Activated CD4-positive, alpha-beta T cell treated with anti-CD3 and anti-CD28 coated beads, Interleukin-2, amount 10 ng/mL, durations not matched to agents 24 days and 14 days (primary cell): Measurements from ENCODE around the gene DUSP3. TPM values are rescaled to one million over a fixed set of nuclear protein-coding genes. Genes with fewer than 3 reads are reported as not detected.
"Not testable (repeated sequence)": the region's sequence is repeated elsewhere in the genome, so short reads cannot be mapped to it uniquely, and the experiment has no call there.

Experiments
- DNase-seq: peaks from one replicate; pipeline ENCODE4 v3.0.0; 2022
- H3K27ac Mint-ChIP-seq: one replicate; pipeline ENCODE4 v1.8.0; 2022; ENCODE audit warnings: mild to moderate bottlenecking, mixed read lengths
- H3K27me3 Mint-ChIP-seq: one replicate; pipeline ENCODE4 v1.8.0; 2022; ENCODE audit warnings: mixed read lengths
- H3K36me3 Mint-ChIP-seq: one replicate; pipeline ENCODE4 v1.8.0; 2022; ENCODE audit warnings: low read depth, mild to moderate bottlenecking, mixed read lengths
- H3K4me1 Mint-ChIP-seq: one replicate; pipeline ENCODE4 v1.8.0; 2021; ENCODE audit warnings: mixed read lengths
- H3K4me3 Mint-ChIP-seq: one replicate; pipeline ENCODE4 v1.8.0; 2022; ENCODE audit warnings: mild to moderate bottlenecking, moderate library complexity, mixed read lengths
- H3K9me3 Mint-ChIP-seq: one replicate; pipeline ENCODE4 v1.8.0; 2021; ENCODE audit warnings: mixed read lengths
- intact Hi-C: fragments of 100-400 bp; cut with micrococcal nuclease; formaldehyde crosslinking; loops from one replicate; pipeline ENCODE4 v1.15.1; 2023
- total RNA-seq: library from RNA; stranded (reverse); gene quantifications from 2 replicates; pipeline ENCODE4 v1.2.3, GENCODE V29; 2022

Gene DUSP3
- total RNA-seq, 1 donor from 2014 or later = 18.3 TPM

DNA sequence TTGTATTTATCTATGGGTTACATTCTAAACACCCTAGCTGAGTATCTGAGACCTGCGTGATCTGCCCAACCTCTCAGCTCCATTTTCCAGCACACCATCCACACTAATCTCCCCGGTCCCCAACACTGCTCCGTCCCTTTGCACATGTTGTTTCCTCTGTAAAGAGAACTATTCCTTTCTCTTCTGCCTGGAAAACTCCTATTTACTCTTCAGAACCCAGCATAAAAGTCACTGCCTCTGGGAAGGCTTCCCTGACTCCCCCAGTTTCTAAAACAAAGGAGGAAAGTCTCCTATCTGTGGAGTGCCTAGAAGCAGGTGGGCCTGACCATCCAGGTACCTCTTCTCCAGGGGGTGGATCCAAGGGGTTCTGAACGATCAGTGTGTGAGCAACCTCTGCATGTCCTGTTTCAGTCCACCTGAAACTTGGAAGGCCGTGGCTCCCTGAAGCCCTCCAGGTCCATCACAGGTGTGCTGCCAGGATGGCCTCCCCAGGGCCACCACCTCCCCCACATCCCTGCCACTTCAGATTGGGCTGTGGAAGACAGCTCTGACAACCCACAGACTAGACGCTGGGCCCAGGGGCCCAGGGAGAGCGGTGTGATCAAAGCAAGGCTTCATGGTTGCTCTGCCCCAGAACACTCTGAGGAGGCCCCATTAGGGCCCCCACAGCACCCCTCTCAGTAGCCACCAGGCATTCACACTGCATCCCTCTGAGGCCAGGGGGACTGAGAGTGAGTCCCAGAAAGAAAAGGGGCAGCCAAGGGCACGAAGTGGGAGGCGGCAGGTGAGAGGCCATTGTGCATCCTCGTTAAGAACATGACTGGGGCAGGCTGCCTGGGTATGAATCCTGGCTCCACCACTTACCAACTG lies 33.9 kb upstream of the DUSP3 start:
- Mint-ChIP-seq H3K4me3 (no peak overlapping the region), H3K4me1 (no peaks in the 10 kb centered on the region), H3K27me3 (peaks cover 5% of the 10 kb centered on the region), H3K27ac (no peak overlapping the region), H3K36me3 (no peaks in the 10 kb centered on the region), H3K9me3 (no peaks in the 10 kb centered on the region)
- intact Hi-C loops = no loop called here
- DNase-seq = no peak

DNA sequence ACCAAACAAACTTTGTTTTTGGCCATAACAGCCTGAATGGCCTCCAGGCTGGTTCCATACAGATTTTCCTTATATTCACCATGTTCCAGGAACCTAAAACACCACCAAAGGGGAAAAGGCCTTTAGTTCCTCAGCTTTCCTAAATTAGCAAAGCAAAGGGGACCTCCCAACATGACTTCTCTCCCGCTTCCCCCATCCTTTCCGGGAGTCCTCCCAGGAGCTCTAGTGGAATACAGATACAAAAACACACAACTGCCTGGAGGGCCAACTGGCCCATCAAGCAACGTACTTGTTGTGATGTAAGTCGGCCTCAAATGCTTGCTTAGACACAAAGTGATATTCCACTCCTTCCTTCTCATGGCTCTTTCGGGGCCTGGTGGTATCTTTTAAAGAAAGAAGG lies 32.0 kb upstream of the DUSP3 start:
- H3K4me3 Mint-ChIP-seq = no peak overlapping the region
- H3K4me1 Mint-ChIP-seq = no peaks in the 10 kb centered on the region
- intact Hi-C loops = no loop called here

DNA sequence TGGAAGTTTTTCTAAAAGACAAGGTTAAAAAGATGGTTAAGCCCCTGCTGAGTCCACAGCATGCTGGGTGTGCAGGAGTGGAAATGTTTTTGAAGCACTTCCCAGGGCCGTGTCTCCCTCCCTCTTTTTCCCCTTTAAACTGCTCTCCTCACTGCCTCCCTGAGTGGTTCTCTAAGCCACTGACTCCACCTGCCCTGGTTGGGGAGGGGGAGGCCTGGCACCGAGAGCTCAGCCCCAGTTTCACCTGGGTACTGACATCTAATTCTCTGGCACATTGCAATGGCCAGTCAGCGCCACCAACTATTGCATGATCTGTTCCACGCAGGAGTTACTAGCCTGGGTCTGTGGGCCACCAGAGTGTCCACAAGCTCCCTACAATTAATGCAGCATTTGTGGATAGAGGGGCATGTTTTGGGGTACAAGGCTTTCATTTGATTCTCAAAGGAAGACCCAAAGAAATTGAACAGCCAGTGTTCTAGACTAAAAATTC lies 31.5 kb upstream of the DUSP3 start:
- Mint-ChIP-seq H3K36me3 (no peaks in the 10 kb centered on the region), H3K4me3 (no peak overlapping the region), H3K4me1 (no peaks in the 10 kb centered on the region), H3K27me3 (peaks cover 13% of the 10 kb centered on the region), H3K27ac (no peak overlapping the region), H3K9me3 (no peaks in the 10 kb centered on the region)
- intact Hi-C loops = no loop called here
- DNase-seq = no peak

More for the DNA sequence above, 32.0 kb upstream of the DUSP3 start:
- H3K9me3 Mint-ChIP-seq = no peaks in the 10 kb centered on the region
- H3K27me3 Mint-ChIP-seq = peaks cover 9% of the 10 kb centered on the region
- no peak overlapping the region for H3K27ac Mint-ChIP-seq
- DNase-seq = no peak
- no peaks in the 10 kb centered on the region for H3K36me3 Mint-ChIP-seq

DNA sequence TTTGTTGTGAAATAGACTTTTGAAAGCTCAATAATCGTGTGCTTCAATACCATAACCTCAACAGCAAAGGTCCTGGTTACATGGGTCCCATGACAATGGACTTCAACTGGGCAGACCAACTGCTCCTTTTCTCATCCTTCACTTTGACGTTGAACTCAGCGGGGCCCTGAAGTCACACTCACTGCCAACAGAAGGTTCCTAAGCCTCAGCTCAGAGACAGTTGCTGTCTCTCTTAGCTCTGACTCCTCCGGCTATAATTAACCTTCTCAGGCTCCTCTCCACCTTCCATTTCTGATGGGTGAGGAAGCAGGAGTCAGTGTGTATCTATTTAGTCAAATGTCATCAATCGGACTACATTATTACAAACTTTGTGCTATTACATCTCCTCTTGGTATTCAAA lies 30.3 kb upstream of the DUSP3 start:
- Mint-ChIP-seq H3K9me3 (no peaks in the 10 kb centered on the region), H3K27ac (no peak overlapping the region), H3K4me3 (no peak overlapping the region), H3K27me3 (peaks cover 18% of the 10 kb centered on the region), H3K4me1 (no peaks in the 10 kb centered on the region), H3K36me3 (no peaks in the 10 kb centered on the region)
- intact Hi-C loops = no loop called here
- no peak for DNase-seq

DNA sequence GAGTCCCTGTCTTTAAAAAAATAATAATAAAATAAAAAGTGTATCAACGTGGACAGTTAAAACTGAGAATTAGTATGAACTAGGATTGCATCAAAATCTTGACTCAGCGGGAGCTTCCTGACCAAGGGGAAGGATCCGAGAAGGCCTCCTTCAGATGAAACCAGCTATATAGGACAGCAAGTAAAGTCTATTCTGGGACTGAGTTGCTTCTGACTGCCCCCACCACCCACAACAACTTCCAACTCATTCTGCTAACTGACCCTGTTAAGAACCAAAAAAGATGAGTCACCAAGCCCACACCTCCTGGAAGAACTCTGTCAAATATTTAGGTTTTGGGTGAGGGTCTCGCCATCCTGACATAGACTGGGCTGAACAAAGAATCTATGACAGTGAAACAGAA lies 29.3 kb upstream of the DUSP3 start:
- Mint-ChIP-seq H3K4me1 (no peaks in the 10 kb centered on the region), H3K4me3 (no peak overlapping the region), H3K36me3 (no peaks in the 10 kb centered on the region), H3K27me3 (peaks cover 26% of the 10 kb centered on the region), H3K9me3 (no peaks in the 10 kb centered on the region), H3K27ac (no peak overlapping the region)
- intact Hi-C loops = no loop called here
- no peak for DNase-seq

DNA sequence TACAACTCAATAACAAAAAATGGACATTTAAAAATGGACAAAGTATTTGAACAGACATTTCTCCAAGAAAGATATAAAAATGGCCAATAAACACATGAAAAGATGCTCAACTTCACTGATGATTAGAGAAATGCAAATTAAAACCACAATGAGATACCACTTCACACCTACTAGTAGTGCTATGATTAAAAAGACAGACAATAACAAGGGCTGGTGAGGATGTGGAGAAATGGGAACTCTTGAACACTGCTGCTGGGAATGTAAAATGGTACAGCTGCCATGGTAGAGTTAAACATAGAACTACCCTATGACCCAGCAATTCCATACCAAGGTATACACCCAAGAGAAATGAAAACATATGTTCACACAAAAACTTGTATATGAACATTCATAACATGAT lies 26.3 kb upstream of the DUSP3 start:
- Mint-ChIP-seq H3K9me3 (no peaks in the 10 kb centered on the region), H3K27me3 (peaks cover 24% of the 10 kb centered on the region), H3K27ac (no peak overlapping the region), H3K4me3 (no peak overlapping the region), H3K4me1 (no peaks in the 10 kb centered on the region), H3K36me3 (no peaks in the 10 kb centered on the region)
- intact Hi-C loops = no loop called here
- DNase-seq = no peak

DNA sequence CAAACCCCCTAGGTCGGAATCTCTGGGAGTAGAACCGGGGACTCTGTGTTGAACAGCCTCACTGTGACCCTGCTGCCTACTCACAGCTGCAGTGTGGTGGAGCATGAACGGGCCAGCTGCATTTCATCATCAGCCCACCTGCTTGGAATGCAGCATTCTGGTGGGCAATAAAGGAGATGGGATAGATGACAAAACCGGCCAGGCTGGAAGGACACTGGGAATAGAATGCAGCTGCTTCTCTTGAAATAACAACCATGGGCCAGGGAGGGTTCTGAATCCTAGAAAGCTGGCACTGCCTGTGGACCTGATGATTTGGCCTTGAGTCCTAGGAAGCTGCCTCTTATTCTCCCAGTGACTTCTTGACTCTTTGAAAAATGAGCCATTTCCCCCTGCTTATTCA lies 25.0 kb upstream of the DUSP3 start:
- intact Hi-C loops = no loop called here
- no peak for DNase-seq
- H3K4me3 Mint-ChIP-seq = no peak overlapping the region
- H3K27ac Mint-ChIP-seq = no peak overlapping the region
- H3K36me3 Mint-ChIP-seq = no peaks in the 10 kb centered on the region
- H3K9me3 Mint-ChIP-seq = no peaks in the 10 kb centered on the region
- peaks cover 30% of the 10 kb centered on the region for H3K27me3 Mint-ChIP-seq
- H3K4me1 Mint-ChIP-seq = no peaks in the 10 kb centered on the region

DNA sequence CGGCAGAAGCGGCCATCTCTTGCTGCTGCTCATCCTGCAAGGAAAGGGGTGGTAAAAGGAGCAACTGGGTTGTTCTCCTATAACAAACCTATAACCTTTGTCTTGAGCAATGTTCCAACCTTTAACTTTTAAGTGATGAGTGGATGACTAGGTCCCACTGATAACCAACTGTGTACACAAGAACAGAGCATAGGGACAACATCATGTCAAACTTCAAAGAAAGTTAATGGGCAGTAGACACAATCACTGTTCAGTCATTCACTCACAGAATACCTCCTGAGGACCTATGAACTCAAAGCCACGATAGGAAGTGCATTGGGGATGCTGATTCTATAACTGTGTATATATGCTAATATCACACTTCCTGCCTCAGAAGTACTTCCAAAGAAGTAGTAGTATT lies 23.1 kb upstream of the DUSP3 start:
- H3K9me3 Mint-ChIP-seq = no peaks in the 10 kb centered on the region

DNA sequence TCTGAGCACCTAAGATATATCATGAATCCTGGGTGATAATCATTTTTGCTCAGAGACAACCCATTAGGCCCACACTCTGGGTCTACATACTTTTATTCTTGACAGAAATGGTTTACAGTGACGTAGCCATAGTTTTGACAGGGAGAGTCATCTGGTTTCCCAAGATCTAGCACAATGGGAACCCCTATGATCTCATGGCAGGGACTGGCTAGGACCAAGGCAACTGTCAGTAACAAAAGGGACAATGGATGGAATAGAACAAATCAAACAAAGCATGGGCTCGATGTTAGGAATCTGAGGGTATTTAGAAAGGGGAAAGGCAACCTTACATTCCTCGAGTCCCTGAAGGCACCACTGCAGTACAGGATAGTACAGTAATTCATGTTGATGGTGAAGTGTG lies 22.0 kb upstream of the DUSP3 start:
- H3K27me3 Mint-ChIP-seq = peaks cover 35% of the 10 kb centered on the region
- no peaks in the 10 kb centered on the region for H3K4me1 Mint-ChIP-seq
- H3K4me3 Mint-ChIP-seq = no peak overlapping the region
- intact Hi-C loops = no loop called here
- H3K9me3 Mint-ChIP-seq = no peaks in the 10 kb centered on the region
- no peak overlapping the region for H3K27ac Mint-ChIP-seq
- no peak for DNase-seq
- no peaks in the 10 kb centered on the region for H3K36me3 Mint-ChIP-seq

More for the DNA sequence above, 23.1 kb upstream of the DUSP3 start:
- no peak for DNase-seq
- H3K36me3 Mint-ChIP-seq = no peaks in the 10 kb centered on the region
- no peaks in the 10 kb centered on the region for H3K4me1 Mint-ChIP-seq
- H3K4me3 Mint-ChIP-seq = no peak overlapping the region
- no peak overlapping the region for H3K27ac Mint-ChIP-seq
- H3K27me3 Mint-ChIP-seq = peaks cover 32% of the 10 kb centered on the region
- intact Hi-C loops = no loop called here

DNA sequence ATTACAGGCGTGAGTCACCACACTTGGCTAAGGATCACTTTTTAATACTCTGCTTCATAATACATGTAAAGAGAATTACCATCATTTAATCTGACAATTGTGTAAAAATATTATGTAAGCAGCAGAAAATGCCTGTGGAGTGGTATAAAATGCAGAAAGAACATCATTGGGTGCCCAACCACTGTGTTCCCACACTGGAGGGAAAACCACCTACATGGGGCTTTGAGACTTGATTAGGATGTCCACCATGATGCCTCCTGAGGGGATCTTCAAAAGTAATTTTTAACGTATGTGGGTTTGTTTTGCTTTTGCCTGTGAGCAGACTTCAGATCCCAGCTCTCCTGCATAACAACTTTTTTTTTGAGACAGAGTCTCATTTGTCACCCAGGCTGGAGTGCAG lies 20.3 kb upstream of the DUSP3 start:
- Mint-ChIP-seq H3K27ac (no peak overlapping the region), H3K9me3 (no peaks in the 10 kb centered on the region), H3K4me1 (no peaks in the 10 kb centered on the region), H3K27me3 (peaks cover 37% of the 10 kb centered on the region), H3K36me3 (no peaks in the 10 kb centered on the region), H3K4me3 (no peak overlapping the region)
- intact Hi-C loops = no loop called here
- no peak for DNase-seq

DNA sequence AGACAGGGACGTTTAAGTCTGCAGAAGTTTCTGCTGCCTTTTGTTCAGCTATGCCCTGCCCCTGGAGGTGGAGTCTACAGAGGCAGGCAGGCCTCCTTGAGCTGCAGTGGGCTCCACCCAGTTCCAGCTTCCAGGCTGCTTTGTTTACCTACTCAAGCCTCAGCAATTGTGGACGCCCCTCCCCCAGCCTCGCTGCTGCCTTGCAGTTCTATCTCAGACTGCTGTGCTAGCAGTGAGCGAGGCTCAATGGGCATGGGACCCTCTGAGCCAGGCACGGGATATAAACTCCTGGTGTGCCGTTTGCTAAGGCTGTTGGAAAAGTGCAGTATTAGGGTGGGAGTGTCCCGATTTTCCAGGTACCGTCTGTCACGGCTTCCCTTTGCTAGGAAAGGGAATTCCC lies 19.2 kb upstream of the DUSP3 start:
- H3K9me3 Mint-ChIP-seq, DNase-seq, H3K4me3 Mint-ChIP-seq, H3K27ac Mint-ChIP-seq, intact Hi-C loops, H3K4me1 Mint-ChIP-seq, H3K36me3 Mint-ChIP-seq: not testable (repeated sequence)
- peaks cover 34% of the 10 kb centered on the region for H3K27me3 Mint-ChIP-seq

DNA sequence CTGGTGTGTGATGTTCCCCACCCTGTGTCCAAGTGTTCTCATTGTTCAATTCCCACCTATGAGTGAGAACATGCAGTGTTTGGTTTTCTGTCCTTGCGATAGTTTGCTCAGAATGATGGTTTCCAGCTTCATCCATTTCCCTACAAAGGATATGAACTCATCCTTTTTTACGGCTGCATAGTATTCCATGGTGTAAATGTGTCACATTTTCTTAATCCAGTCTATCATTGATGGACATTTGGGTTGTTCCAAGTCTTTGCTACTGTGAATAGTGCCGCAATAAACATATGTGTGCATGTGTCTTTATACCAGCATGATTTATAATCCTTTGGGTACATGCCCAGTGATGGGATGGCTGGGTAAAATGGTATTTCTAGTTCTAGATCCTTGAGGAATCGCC lies 13.9 kb upstream of the DUSP3 start:
- H3K4me1 Mint-ChIP-seq, H3K9me3 Mint-ChIP-seq, H3K36me3 Mint-ChIP-seq, DNase-seq, intact Hi-C loops, H3K4me3 Mint-ChIP-seq, H3K27ac Mint-ChIP-seq: not testable (repeated sequence)
- peaks cover 32% of the 10 kb centered on the region for H3K27me3 Mint-ChIP-seq

DNA sequence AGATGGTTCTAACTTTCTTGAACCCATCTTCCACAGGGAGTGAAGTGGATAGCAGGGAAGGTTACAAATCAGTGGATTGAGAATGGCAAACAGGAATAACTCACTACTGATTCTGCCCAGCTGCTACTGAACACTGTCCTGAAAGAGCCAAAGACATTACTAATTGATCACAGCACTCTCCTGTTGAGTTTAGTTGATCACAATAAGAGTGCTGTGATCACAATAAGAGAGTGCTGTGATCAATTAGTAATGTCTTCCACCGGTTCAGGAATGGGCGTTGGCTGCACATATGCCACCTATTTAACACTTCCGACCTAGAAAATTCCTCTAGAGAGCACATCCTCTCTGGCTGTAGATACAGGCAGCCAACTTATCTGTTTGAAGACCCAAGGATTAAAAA lies 12.8 kb upstream of the DUSP3 start:
- Mint-ChIP-seq H3K36me3 (no peaks in the 10 kb centered on the region), H3K4me1 (peaks cover 2% of the 10 kb centered on the region), H3K4me3 (no peak overlapping the region), H3K9me3 (no peaks in the 10 kb centered on the region), H3K27ac (no peak overlapping the region), H3K27me3 (peaks cover 29% of the 10 kb centered on the region)
- DNase-seq = no peak
- intact Hi-C loops = no loop called here

DNA sequence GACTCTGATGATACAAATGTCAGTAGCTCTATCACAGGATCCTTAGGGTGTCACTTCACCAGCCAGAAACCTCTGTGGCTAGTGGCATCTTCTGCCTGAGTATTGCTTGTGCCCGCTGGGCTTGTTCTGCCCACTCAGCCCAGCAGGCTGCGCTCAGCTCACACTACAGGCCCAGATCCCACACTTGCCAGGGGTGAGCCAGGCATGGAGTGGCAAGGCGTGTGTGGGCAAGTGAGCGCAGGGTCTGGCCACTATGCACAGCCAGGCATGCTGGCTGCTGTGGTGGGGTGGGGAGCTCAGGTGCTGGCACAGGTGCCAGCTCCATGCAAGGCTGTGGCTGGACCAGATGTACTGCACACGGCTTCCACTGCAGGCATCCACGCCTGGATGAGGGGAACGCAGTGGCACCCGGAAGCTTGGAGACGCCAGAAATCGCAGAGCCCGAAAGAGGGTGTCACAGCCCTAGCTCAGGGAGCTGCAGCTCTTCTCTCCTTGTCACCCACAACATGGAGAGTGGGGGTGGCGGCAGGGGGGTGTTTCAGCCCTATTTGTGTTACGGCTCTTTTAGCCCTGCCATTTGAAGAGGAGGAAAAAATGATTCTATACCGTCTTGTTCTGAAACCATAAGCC lies 11.6 kb upstream of the DUSP3 start:
- DNase-seq = no peak
- Mint-ChIP-seq H3K36me3 (no peaks in the 10 kb centered on the region), H3K4me1 (peaks cover 2% of the 10 kb centered on the region), H3K9me3 (no peaks in the 10 kb centered on the region), H3K27ac (no peak overlapping the region), H3K4me3 (no peak overlapping the region), H3K27me3 (peaks cover 23% of the 10 kb centered on the region)
- intact Hi-C loops = no loop called here
